MM.1S (cell line): Measurements from ENCODE around the gene DHX35.

ENCODE experiments used
- DNase-seq: peaks from one replicate; pipeline ENCODE4 v3.0.0-alpha.2; 2015
- H2AFZ ChIP-seq: fragments of 300-600 bp; sonication (generic); 2 replicates; pipeline ENCODE4 v1.6.0; 2016; ENCODE audit warnings: antibody characterized with exemption, low read length
- H3F3A ChIP-seq: fragments of 300-600 bp; sonication (generic); 2 replicates; pipeline ENCODE4 v1.6.1; 2016; ENCODE audit warnings: mild to moderate bottlenecking, antibody characterized with exemption, low read length, moderate library complexity, mixed read lengths; ENCODE audit not compliant: insufficient read depth
- H3K27ac ChIP-seq: fragments of 300-600 bp; sonication (generic); 2 replicates; pipeline ENCODE4 v1.5.1; 2016; ENCODE audit warnings: mild to moderate bottlenecking, low read length
- H3K27me3 ChIP-seq: fragments of 300-600 bp; sonication (generic); replicated peaks from 2 replicates; pipeline ENCODE4 v1.6.0; 2016; ENCODE audit warnings: low read length; ENCODE audit not compliant: insufficient read depth
- H3K36me3 ChIP-seq: fragments of 300-600 bp; sonication (generic); replicated peaks from 2 replicates; pipeline ENCODE4 v1.6.1; 2016; ENCODE audit warnings: mild to moderate bottlenecking, low read length, mixed read lengths; ENCODE audit not compliant: insufficient read depth
- H3K4me1 ChIP-seq: fragments of 300-600 bp; sonication (generic); 2 replicates; pipeline ENCODE4 v1.6.1; 2016; ENCODE audit warnings: low read length, mixed read lengths
- H3K4me2 ChIP-seq: fragments of 300-600 bp; sonication (generic); 2 replicates; pipeline ENCODE4 v1.6.0; 2016; ENCODE audit warnings: low read depth, low read length
- H3K4me3 ChIP-seq: fragments of 300-600 bp; sonication (generic); 2 replicates; pipeline ENCODE4 v1.5.1; 2016; ENCODE audit warnings: low read length, mixed read lengths
- H3K79me2 ChIP-seq: fragments of 300-600 bp; sonication (generic); 2 replicates; pipeline ENCODE4 v1.6.1; 2016; ENCODE audit warnings: mixed run types, low read length, mixed read lengths
- H3K9ac ChIP-seq: fragments of 300-600 bp; sonication (generic); 2 replicates; pipeline ENCODE4 v1.6.1; 2016; ENCODE audit warnings: low read length, mixed read lengths
- H3K9me2 ChIP-seq: fragments of 300-600 bp; sonication (generic); replicated peaks from 2 replicates; pipeline ENCODE4 v1.6.1; 2016; ENCODE audit warnings: mild to moderate bottlenecking, low read length, mixed read lengths; ENCODE audit not compliant: insufficient read depth
- H3K9me3 ChIP-seq: fragments of 300-600 bp; sonication (generic); replicated peaks from 2 replicates; pipeline ENCODE4 v1.6.1; 2016; ENCODE audit warnings: mild to moderate bottlenecking, low read length, mixed read lengths; ENCODE audit not compliant: insufficient read depth
- H4K20me1 ChIP-seq: fragments of 300-600 bp; sonication (generic); 2 replicates; pipeline ENCODE4 v1.6.1; 2016; ENCODE audit warnings: mild to moderate bottlenecking, low read length, moderate library complexity, mixed read lengths; ENCODE audit not compliant: insufficient read depth
- EZH2 ChIP-seq: fragments of 300-600 bp; sonication (generic); optimal IDR thresholded peaks from 2 replicates; pipeline ENCODE3; 2017; ENCODE audit warnings: low read depth, mild to moderate bottlenecking, antibody characterized with exemption, low read length, mixed read lengths
- EZH2phosphoT487 ChIP-seq: fragments of 300-600 bp; sonication (generic); IDR thresholded peaks from 2 replicates; pipeline ENCODE4 v1.6.1; 2018; ENCODE audit warnings: antibody characterized with exemption, low read length
- TF ChIP-seq, protein P1 (sequence below): fragments of 300-600 bp; sonication (generic); IDR thresholded peaks from 2 replicates; pipeline ENCODE4 v1.5.1; 2016; ENCODE audit warnings: antibody characterized with exemption, low read length, mixed read lengths

The DHX35 gene

DNA sequence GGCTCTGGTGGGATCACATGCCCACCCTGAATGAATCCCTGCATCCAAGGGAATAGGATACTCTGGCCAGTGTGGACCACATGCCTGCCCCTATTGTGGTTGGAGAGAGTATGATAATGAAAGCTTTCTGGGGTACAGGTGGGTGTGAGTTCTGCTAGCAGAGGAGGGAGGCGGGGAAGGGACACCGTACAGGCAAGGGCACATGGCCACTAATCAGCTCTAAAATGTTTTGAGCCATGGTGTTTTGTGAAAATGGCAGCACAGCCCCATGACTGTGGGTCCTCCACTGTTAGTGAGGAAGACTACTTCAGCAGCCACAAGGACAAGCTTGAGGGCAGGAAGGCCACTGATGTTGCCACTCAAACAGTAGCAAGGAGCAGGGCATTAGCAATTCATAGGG is 11.9 kb upstream of the DHX35 start:
- Histone ChIP-seq H3F3A (no peaks in the 10 kb centered on the region), H3K4me2 (no peak overlapping the region), H3K9me3 (no peaks in the 10 kb centered on the region), H3K79me2 (peaks cover 23% of the 10 kb centered on the region), H2AFZ (no peak overlapping the region), H3K9me2 (no peaks in the 10 kb centered on the region), H3K36me3 (peaks cover 17% of the 10 kb centered on the region; the same call in 1 of the 2 replicates), H3K9ac (no peak overlapping the region), H3K4me1 (no peaks in the 10 kb centered on the region), H3K27ac (no peak overlapping the region), H3K4me3 (no peak overlapping the region), H3K27me3 (no peaks in the 10 kb centered on the region), H4K20me1 (no peaks in the 10 kb centered on the region)
- DNase-seq: no peak
- TF ChIP-seq, protein P1, sequence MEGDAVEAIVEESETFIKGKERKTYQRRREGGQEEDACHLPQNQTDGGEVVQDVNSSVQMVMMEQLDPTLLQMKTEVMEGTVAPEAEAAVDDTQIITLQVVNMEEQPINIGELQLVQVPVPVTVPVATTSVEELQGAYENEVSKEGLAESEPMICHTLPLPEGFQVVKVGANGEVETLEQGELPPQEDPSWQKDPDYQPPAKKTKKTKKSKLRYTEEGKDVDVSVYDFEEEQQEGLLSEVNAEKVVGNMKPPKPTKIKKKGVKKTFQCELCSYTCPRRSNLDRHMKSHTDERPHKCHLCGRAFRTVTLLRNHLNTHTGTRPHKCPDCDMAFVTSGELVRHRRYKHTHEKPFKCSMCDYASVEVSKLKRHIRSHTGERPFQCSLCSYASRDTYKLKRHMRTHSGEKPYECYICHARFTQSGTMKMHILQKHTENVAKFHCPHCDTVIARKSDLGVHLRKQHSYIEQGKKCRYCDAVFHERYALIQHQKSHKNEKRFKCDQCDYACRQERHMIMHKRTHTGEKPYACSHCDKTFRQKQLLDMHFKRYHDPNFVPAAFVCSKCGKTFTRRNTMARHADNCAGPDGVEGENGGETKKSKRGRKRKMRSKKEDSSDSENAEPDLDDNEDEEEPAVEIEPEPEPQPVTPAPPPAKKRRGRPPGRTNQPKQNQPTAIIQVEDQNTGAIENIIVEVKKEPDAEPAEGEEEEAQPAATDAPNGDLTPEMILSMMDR: no peak
- TF ChIP-seq EZH2 (no peak), EZH2phosphoT487 (no peak)

- Histone ChIP-seq H3K9me2 (no peaks in the 10 kb centered on the region), H2AFZ (no peak overlapping the region), H4K20me1 (no peaks in the 10 kb centered on the region), H3K4me1 (no peaks in the 10 kb centered on the region), H3K79me2 (peaks cover 19% of the 10 kb centered on the region), H3K36me3 (peaks cover 17% of the 10 kb centered on the region; the same call in 1 of the 2 replicates), H3K4me3 (no peak overlapping the region), H3K9ac (no peak overlapping the region), H3K27ac (no peak overlapping the region), H3K27me3 (no peaks in the 10 kb centered on the region), H3F3A (peaks cover 3% of the 10 kb centered on the region; the same call in 1 of the 2 replicates), H3K4me2 (no peak overlapping the region), H3K9me3 (no peaks in the 10 kb centered on the region)
- no peak for TF ChIP-seq EZH2phosphoT487
- TF ChIP-seq, protein P1: no peak
- DNase-seq: no peak
Measured at GRCh38 chr20:38951611-38952010, 10.5 kb upstream of the DHX35 start.

DNA sequence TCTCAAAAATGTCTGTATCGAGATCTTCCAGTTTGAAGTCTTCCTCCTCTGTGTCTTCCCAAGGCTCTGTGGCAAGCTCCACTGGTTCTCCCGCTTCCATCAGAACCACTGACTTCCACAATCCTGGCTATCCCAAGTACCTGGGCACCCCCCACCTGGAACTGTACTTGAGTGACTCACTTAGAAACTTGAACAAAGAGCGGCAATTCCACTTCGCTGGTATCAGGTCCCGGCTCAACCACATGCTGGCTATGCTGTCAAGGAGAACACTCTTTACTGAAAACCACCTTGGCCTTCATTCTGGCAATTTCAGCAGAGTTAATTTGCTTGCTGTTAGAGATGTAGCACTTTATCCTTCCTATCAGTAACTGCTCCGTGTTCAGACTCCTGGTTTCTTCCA is 10.0 kb upstream of the DHX35 start:
- H3K9ac ChIP-seq: no peak overlapping the region
- no peaks in the 10 kb centered on the region for H3K4me1 ChIP-seq
- H3K36me3 ChIP-seq: peaks cover 12% of the 10 kb centered on the region; the same call in 1 of the 2 replicates
- no peak overlapping the region for H3K4me3 ChIP-seq
- peaks cover 5% of the 10 kb centered on the region; the same call in 1 of the 2 replicates for H3F3A ChIP-seq
- H3K27me3 ChIP-seq: no peaks in the 10 kb centered on the region
- no peak overlapping the region for H2AFZ ChIP-seq
- H3K79me2 ChIP-seq: peaks cover 15% of the 10 kb centered on the region; the same call in 1 of the 2 replicates
- TF ChIP-seq EZH2 (no peak), EZH2phosphoT487 (no peak)
- TF ChIP-seq, protein P1: no peak
- no peaks in the 10 kb centered on the region for H3K9me2 ChIP-seq
- no peak for DNase-seq
- no peak overlapping the region for H3K4me2 ChIP-seq
- no peak overlapping the region for H3K27ac ChIP-seq
- no peaks in the 10 kb centered on the region for H3K9me3 ChIP-seq
- H4K20me1 ChIP-seq: no peaks in the 10 kb centered on the region
